Cardiac fibroblast (primary cell): ENCODE results near the gene HMOX1.

ENCODE experiments used
- DNase-seq, 2 donors: peaks; one replicate each; pipeline versions ENCODE4 v3.0.0 to v3.0.0-alpha.2; 2010; ENCODE audit warnings: low read depth in 2 of 2
- H3K4me3 ChIP-seq, 2 donors: replicated peaks in 1 of 2; 1 replicate in 1 of 2; 2 replicates in 1 of 2; pipeline ENCODE4 v1.5.1; 2011; ENCODE audit warnings: low read depth in 2 of 2, low read length in 2 of 2, mild to moderate bottlenecking in 2 of 2, moderate library complexity in 1 of 2
- CTCF ChIP-seq: IDR thresholded peaks from one replicate; pipeline ENCODE4 v1.5.1; 2011; ENCODE audit warnings: low read depth, mild to moderate bottlenecking, low read length, inconsistent platforms

HMOX1 gene

GRCh38 chr22:35424081-35424480, 43.2 kb downstream of the HMOX1 start:
- H3K4me3 ChIP-seq, result no peak overlapping the region
- no peak for TF ChIP-seq CTCF
- no peak for DNase-seq

- DNase-seq, result no peak
- TF ChIP-seq CTCF, result no peak
- no peak overlapping the region for H3K4me3 ChIP-seq
These were observed 43.9 kb downstream of the HMOX1 start for GRCh38 chr22:35424761-35425160.

- no peak for TF ChIP-seq CTCF
- no peak for DNase-seq
- no peak overlapping the region for H3K4me3 ChIP-seq
These were observed 44.6 kb downstream of the HMOX1 start for GRCh38 chr22:35425546-35425945.

- no peak overlapping the region for H3K4me3 ChIP-seq
- TF ChIP-seq CTCF, result no peak
- DNase-seq, result no peak
These were observed 45.3 kb downstream of the HMOX1 start for GRCh38 chr22:35425971-35426800.

GRCh38 chr22:35426801-35427140, 45.9 kb downstream of the HMOX1 start:
- no peak overlapping the region for H3K4me3 ChIP-seq
- TF ChIP-seq CTCF, result no peak
- DNase-seq, result no peak

GRCh38 chr22:35430897-35431322, 50.0 kb downstream of the HMOX1 start:
- peak; percentile 90 to 96 for DNase-seq
- no peak overlapping the region for H3K4me3 ChIP-seq
- TF ChIP-seq CTCF, result peak; percentile 98
